HepG2 (cell line): Measurements from ENCODE around the gene DCTN1.

Experiments used
- ZNF331 ChIP-seq: sonication (generic); formaldehyde crosslinking; IDR thresholded peaks from 2 replicates; pipeline ENCODE4 v1.4.0; 2020; ENCODE audit warnings: missing genetic modification reagents
- TF ChIP-seq, protein P1 (sequence below): sonication (generic); formaldehyde crosslinking; IDR thresholded peaks from 2 replicates; pipeline ENCODE4 v1.5.0; 2020; ENCODE audit warnings: mild to moderate bottlenecking, missing genetic modification reagents, moderate library complexity

DNA sequence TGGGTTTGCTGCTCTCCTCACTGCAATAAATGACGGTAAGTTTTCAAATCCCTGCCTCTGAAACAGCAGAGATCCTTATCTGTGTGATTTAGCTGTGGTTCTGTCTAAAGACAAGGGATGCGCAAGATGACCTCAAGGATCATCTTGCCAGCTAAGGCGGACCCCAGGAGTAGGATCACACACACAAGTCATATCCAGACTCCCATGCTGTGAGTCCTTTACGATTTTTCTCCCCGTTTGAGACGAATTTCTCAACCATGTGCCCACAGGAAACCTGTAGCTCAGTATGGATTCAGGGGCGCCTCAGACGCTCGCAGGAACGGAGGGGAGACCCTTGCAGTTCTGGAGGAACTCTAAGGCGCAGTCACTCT is 11.1 kb upstream of the DCTN1 start:
- TF ChIP-seq ZNF331 (CRISPR knock-in tag): no peak
- TF ChIP-seq, protein P1, sequence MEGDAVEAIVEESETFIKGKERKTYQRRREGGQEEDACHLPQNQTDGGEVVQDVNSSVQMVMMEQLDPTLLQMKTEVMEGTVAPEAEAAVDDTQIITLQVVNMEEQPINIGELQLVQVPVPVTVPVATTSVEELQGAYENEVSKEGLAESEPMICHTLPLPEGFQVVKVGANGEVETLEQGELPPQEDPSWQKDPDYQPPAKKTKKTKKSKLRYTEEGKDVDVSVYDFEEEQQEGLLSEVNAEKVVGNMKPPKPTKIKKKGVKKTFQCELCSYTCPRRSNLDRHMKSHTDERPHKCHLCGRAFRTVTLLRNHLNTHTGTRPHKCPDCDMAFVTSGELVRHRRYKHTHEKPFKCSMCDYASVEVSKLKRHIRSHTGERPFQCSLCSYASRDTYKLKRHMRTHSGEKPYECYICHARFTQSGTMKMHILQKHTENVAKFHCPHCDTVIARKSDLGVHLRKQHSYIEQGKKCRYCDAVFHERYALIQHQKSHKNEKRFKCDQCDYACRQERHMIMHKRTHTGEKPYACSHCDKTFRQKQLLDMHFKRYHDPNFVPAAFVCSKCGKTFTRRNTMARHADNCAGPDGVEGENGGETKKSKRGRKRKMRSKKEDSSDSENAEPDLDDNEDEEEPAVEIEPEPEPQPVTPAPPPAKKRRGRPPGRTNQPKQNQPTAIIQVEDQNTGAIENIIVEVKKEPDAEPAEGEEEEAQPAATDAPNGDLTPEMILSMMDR (CRISPR knock-in tag): no peak
